Fibroblast of skin of left quadriceps (primary cell): ENCODE measurements around the gene NFKBIA.
"Not testable (repeated sequence)": the region's sequence is repeated elsewhere in the genome, so short reads cannot be mapped to it uniquely, and the experiment has no call there.

Source experiments
- DNase-seq, 2 experiments: peaks; one replicate each; pipeline ENCODE4 v3.0.0-alpha.2; 2013; ENCODE audit warnings: low read depth in 2 of 2

NFKBIA gene

DNA sequence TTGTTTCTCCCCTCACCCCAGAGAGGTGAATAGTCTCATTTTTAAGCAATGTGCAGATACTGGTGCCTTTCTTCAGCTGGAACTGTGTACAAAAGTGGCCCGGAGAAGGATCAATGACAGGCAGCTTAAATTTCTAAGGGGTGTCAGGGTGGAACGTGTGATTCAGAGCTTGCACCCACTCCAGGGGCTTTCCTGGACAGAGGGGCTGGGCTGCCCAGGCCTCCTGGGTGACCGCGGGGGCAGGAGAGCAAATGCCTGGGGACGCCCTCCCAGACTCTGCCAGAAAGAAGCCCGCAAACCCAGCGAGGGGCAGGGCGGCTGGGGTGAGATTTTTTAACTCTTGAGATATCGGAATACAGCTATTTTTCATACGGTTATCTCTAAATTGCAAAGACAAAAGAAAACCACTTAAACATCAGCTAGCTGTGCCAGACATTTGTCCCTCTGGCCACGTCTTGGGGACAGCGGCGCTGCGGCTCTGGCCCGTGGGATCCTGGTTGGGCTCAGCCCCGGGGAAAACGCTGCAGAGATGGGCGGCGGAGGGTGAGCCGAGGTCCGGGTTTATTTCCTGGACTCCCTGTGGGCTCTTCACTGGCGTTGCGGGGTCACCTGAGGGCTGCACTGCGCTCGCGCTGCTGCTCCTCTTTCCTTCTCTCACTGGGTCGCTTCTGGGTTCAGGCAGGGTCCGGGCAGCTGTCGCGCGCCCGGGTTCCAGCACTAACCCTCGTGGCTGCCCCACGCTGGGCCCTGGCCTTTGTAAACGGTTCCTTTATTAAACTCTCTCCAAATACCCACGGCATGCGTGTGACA lies 35.8 kb downstream of the NFKBIA start:
- no peak for DNase-seq

GRCh38 chr14:35368139-35368460 lies 36.4 kb downstream of the NFKBIA start:
- DNase-seq: no peak

DNA sequence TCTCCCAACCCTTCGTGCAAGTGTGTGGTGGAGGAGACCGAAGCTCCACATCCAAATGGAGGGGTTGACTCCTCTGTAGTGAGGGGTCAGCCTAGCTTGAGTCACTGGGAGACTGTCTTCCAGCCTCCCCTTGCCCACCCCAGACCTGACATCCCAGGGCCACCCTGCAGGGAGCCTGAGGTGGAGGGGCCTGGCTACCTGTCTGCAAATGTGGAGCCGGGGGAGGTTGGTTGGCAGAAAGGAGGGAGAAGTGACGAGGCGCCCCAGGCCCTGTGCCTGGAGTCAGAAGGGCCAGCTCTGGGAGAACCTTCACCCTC lies 37.5 kb downstream of the NFKBIA start:
- no peak for DNase-seq

DNA sequence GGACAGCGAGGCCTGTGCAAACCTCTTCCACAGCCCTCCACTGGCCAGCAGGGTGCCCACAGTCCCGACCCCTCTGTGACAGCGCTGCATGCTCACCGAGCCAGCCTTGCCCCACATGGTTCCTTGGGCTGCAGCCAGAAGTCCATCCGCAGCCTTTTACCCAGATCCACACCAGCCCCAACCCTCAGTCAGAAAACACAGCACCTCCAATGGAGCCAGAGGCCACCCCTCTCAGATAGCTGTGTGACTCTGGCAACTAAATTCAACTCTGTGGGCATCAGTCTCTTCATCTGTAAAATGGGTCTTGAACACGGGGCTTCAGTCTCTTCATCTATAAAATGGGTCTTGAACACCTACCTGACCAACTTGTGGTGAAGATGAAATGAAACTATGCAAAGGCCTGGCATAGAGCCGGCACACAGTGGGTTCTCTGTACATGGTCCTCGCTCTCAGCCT lies 38.0 kb downstream of the NFKBIA start:
- DNase-seq: no peak

DNA sequence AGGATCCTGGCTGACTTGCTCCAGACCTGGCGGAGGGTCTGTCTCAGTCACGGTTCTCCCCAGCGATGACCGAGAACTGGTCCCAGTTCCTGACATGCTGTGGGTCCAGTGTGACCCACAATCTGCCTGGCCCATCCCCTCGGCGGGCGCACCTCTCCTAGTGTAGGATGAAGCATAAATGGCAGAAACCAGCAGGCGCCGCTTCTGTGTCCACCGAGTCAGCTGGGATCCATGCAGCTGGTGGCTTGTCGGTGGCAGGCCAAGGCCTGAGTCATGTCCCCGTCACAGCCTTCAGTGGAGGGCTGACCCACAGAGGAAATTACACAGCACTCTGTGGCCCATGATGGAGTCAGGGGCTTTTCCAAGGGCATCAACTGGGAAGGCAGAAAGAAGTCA lies 38.5 kb downstream of the NFKBIA start:
- DNase-seq: no peak

GRCh38 chr14:35365130-35366055 lies 39.2 kb downstream of the NFKBIA start:
- no peak for DNase-seq

- no peak for DNase-seq
Measured at GRCh38 chr14:35362911-35363374, 41.6 kb downstream of the NFKBIA start.

DNA sequence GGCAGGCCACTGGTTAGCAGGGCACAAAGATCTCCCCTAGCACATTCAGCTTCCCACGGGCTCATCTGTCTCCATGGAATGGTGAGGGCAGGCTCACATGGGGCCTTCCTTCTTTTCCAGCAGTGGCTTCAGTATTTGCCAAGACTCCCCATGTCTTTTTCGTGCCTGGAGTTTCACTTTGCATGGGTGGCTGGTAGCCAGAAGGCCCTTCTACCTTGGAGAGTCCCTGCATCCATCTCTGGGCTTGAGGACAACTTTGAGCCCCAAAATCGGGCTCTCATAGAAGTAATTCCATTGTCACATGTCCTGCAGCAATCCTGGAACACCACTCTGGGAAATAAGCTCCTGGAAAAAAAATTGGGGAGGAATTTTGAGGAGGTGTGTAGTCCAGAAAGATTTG lies 42.1 kb downstream of the NFKBIA start:
- DNase-seq: no peak

DNA sequence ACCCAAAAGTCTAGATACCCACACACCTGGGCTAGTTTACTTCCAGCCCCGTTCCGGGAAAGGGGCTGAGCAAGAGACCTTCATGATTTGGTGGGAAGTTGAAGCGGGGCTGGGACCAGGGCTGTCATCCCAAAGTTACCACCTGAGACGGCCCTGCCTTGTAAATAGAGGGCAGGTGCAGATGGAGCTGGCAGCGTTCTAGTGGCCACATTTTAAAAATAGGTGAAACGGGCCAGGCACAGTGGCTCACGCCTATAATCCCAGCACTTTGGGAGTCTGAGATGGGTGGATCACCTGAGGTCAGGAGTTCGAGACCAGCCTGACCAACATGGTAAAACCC lies 43.4 kb downstream of the NFKBIA start:
- DNase-seq: no peak

DNA sequence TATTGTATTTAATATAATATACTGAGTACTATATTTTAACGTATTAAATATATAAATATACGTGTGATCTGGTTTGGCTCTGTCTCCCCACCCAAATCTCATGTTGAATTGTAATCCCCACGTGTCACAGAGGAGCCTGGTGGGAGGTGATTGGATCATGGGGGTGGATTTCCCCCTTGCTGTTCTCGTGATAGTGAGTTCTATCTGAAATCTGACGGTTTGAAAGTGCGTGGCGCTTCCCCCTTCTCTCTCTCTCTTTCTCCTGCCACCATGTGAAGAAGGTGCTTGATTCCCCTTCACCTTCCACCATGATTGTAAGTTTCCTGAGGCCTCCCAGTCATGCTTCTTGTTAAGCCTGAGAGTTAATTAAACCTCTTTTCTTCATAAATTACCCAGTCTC lies 44.9 kb downstream of the NFKBIA start:
- not testable (repeated sequence) for DNase-seq

DNA sequence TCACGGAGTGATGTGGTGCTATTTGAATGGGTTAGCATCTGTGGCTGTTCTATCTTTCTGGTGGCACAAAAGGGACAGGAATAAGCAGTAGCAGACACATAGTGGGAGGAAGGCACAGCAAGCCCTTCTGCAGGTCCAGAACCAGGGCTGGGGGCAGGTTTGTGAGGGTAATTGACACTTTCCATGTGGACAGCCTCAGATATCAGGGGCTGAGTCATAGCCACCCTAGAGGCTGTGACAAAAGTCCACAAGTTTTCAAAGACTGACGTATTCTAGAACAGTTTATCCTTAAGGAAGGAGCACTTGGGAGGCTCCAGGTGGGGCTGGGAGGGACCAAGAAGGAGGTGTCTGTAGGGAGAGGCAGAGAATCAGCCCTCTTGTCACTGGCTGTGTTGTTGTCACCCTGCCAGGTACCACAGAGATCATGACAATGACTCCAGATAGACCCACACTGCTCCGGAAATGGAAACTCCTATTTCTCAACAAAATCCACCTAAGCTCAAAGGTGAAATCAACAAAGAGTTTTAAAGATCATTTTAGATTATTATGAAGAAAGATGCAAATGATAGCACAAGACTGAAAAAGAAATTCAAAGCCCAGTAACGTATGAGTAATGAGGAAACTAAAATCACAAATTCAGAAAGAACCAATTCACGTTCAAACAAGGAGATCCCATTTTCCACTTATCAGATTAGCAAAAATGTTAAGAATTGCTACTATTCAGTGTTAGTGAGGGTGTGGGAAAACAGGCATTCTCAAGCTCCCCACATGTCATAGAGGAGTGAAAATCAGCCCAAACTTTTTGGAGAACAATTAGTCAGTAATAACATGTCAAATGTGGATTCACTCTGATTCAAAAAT lies 48.3 kb downstream of the NFKBIA start:
- no peak for DNase-seq

DNA sequence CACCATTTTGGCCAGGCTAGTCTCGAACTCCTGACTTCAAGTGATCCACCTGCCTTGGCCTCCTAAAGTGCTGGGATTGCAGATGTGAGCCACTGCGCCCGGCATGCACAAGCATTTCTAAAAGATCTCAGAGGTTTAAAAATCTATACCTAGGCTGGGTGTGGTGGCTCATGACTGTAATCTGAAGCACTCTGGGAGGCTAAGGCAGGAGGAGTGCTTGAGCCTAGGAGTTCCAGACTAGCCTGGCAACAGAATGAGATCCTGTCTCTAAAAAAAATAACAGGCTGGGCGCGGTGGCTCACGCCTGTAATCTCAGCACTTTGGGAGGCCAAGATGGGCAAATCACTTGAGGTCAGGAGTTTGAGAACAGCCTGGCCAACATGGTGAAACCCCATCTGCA lies 49.3 kb downstream of the NFKBIA start:
- DNase-seq: not testable (repeated sequence)

GRCh38 chr14:35353409-35354172 lies 51.0 kb downstream of the NFKBIA start:
- no peak for DNase-seq

- no peak for DNase-seq
Measured at GRCh38 chr14:35352274-35353233, 52.0 kb downstream of the NFKBIA start.

DNA sequence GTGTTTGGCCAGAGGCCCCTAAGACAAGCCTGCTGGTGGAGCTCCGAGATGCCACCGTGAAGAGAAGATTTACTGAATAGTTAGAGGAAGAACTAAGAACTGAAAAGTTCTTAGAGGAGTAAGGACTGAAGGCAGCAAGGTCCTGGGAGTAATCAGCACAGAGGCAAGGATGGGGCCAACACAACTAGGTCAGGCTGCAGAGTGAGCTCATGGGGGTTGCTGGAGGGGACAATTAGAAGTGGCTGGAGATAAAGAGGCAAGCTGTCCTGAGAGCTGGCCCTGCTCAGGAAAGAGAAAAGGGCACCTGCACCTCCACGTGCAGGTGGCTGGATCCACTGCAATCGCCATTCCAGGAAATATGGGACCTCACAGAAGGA lies 52.7 kb downstream of the NFKBIA start:
- DNase-seq: no peak
